ENCODE results near the gene CDH22. TPM values are rescaled to one million over a fixed set of nuclear protein-coding genes. Genes with fewer than 3 reads are reported as not detected.
A peak's percentile ranks its signal among the peaks of the same experiment; 100 is the strongest.

The CDH22 gene
- total RNA-seq, 1 donor from 2014 or later, result not detected

GRCh38 chr20:46174469-46175126, 133.7 kb downstream of the CDH22 start:
- peak; percentile 8 for DNase-seq (ENCODE audit: low read depth, low spot score)

DNA sequence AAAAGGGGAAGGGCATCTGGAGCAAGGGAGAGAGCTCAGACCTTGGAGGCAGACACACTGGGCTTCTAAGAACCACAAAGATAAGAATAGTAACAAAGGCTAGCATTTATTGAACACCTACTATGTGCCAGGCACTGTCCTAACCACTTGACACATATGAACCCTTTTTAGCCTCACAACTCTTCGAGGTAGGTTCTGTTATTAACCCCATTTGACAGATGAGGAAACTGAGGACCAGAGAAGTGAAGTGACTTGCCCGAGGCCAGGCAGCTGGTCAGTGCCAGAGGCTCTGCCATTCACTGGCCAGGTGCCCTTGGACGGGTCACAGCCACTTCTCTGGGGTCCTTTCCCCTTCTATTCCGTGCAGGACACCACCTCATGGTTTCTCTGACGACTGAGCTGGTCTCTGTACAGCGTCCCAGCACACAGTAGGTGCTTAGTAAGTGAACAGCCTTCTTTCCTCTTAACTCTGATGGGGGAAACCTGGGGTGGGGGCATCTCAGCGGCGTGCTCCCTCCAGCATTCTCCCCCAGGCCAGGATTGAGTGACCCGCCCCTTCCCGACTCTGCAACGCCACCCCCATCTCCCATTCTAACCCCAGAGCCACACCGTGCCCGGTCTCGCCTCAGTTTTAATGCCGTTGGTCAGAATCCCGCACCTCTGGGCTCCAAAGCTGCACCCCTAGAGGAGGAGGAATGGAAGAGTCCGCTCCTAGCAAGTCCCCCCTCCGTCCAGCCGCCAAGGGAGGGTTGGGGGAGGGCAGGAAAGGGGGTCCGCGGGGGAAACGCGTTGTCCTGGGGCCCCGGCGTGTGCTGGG, 134.4 kb downstream of the CDH22 start:
- DNase-seq (ENCODE audit: low read depth, low spot score), result no peak

GRCh38 chr20:46172961-46173536, 135.2 kb downstream of the CDH22 start:
- DNase-seq (ENCODE audit: low read depth, low spot score), result no peak

DNA sequence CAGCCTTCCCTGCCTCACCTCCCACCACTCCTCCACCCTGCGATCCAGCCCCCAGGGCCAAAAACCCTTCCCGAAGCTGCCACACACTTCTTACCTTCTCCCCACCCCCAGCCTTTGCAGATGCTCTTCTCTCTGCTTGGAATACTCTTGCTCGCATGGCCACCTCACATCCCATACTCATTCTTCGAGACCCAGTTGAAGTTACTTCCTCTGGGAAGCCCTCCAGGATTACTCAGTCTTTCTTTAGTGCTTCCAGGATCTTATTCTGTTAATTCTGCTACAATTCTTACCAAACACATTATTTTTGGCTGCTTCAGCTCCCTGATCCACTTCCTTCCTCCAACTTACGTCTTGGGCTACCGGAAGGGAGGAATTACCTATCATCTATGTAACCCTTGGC, 135.8 kb downstream of the CDH22 start:
- no peak for DNase-seq (ENCODE audit: low read depth, low spot score)

DNA sequence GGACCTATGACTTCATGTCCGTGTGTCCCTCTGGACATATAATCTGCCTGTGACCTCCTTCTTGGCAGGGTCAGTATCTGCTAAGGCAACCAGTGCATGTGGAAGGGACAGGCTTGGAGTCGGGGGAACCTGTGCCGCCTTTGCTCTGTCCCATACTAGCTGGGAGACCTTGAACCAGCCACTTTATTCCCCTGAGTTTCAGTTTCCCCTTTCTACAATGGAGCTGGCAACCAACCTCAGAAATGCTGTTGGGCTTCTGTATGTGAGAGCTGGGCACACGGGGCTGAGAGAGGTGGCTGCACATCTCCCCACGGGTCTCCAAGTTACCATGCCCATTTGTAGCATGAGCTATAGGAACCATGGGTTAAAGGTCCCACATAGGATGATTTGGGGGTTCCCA, 136.4 kb downstream of the CDH22 start:
- DNase-seq (ENCODE audit: low read depth, low spot score), result no peak

DNA sequence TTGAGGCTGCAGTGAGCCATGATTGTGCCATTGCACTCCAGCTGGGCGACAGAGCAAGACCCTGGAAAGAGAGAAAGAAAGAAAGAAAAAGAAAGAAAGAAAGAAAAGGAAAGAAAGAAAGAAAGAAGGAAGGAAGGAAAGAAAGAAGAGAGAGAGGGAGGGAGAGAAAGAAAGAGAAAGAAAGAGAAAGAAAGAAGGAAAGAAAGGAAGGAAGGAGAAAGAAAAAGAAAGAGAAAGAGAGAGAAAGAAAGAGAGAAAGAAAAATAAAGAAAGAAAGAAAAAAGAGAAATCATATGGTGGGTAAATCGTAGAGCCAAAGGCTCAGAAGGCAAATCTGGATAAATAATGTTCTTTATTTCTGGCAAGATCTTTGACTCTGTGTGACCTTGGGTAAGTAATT, 136.8 kb downstream of the CDH22 start:
- DNase-seq (ENCODE audit: low read depth, low spot score), result no peak

DNA sequence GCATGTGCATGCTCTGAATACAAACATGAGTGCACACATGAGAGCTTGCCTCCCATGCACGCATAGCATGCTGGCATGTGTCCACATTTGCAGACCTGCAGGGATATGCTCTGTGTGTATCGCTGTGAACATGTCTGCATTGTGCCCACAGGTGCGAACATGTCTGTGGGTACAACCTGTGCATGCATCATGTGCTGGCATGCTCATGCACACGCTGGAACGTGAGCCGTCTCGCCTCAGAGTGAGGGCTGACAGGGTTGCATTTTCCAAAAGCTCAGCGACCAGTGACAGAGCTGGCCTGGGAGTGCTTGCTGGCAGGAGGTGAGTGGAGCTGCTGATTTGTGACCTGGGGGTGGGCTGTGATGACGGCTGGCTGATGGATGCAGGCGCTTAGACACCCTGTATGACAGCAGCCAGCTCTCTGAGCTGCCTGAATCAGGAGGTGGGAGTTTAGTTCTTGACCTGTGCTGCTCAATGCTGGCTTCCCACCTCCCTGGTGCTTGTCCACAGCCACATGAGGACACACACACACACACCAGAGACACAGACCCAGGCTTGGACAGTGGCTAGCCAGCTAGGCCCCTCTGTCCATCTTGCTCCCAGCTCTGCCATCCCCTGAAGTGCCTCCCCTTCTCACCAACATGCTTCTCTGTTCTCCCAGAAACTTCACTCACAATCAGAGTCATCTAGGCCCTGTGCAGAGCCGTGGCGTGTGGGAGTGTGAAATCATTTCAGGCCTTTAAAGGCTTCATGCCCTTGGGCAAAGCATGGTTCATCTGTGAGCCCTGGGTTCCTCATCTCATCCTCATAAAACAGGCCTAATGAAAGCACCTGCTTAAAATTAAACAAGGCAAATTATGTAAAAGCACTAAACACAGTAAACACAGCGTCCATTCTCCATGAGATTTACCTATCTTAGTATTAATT, 138.8 kb downstream of the CDH22 start:
- DNase-seq (ENCODE audit: low read depth, low spot score), result no peak

DNA sequence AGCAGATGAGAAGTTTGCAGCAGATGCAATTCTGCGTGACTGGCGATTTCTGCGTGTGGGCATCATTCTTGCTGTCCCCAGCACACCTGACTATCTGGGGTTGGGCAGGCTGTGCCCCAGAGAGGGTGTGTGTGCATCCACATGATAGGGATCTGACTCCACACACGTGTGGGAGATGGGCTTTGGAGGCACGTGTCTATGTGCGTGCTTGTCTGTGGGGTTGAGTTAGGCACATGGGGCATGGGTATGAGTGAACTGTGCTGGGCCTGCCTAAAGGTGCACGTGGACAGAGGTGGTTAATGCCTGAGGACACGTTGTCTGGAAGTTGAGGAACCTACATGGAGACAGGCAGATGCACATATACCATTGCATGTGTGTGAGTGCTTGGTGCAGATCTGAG, 139.9 kb downstream of the CDH22 start:
- DNase-seq (ENCODE audit: low read depth, low spot score), result no peak

- DNase-seq (ENCODE audit: low read depth, low spot score), result no peak
Observed at GRCh38 chr20:46167080-46167479, 141.2 kb downstream of the CDH22 start.

DNA sequence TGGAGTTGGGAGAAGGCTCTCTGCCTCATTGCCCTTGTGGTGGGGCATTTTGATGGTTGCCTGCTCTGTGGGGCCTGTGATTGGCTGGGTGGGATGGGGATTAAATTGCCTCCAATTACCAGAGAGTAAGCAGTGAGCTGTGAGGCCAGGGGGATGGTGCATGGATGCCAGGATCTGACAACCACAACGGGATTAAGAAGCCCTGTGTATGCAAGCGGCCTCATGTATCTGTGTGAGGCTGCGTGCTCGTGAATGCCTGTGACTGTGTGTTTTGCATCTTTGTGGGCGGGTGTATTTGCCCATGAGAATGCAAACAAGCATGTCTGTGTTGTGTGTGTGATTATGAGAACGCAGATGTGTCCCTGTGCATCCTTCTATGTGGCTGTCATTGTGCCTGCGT, 144.0 kb downstream of the CDH22 start:
- DNase-seq (ENCODE audit: low read depth, low spot score), result no peak

DNA sequence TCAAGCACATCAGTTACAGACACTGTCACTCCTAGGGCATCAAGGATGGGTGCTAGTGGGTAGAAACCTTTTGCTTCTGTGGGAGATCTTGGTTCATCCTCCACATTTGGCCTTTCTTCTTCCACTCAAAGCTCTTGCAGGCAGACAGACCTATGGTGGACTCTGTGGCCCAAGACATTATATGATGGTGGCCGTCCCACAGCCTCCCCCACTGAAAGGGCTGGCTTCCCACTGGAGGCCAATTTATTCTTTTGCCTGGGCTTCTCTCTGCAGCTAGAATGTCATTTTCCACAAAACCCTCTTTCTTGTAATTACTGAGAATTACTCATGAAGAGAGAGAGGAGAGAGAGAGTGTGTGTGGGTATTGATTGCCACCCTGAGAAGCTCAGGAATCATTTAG, 146.4 kb downstream of the CDH22 start:
- no peak for DNase-seq (ENCODE audit: low read depth, low spot score)

DNA sequence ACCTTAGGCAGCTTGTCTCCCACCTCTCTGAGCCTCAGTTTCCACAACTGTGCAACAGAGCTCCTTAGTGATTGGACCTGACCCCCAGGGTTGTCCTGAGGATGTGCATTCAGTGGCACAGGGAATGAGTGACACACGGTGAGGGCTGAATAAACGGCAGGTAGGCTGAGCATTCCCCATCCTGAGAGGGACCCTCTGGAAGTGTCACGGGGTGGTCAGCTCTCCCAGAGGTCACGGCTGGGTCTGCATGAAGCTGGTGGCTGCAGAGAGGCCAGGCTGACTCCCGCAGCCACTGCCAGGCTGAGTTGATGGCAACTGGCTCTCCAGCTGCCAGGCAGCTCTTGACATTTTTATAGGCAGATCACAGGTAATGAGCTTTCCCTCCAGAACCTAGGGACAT, 147.6 kb downstream of the CDH22 start:
- no peak for DNase-seq (ENCODE audit: low read depth, low spot score)

DNA sequence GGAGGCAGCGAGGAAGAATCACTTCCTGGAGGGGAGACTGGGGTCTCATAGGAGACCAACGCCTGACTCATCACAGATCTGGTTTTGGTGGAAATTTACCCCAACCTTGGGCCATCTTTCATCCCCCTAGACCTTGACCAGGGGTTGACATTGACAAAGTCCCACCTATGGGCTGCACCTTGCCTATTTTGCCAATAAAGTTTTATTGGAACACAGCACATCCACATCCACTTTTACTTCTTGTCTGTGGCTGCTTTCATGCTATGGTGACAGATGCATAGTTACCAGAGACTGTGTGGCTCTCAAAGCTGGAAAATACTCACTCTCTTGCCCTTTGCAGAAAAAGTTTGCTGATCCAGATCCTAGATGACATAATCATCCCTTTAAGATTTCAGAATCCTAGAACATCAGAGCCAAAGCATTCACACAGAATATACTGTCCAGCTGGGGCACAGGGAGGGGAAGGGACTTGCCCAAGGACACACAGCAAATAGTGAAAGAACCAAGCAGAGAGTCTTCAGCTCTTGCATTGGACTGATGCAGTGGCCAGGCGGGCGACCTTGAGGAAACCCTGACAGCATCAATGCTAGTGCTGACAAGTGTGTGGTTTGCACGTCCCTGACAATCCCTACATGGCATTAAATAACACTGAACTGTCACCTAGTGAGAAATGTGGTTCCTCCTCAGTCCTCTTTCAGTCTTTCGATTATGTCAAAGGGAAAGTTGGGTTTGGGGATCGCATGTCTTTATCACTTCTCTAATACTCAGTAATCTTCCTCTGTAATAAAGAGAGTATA, 149.0 kb downstream of the CDH22 start:
- no peak for DNase-seq (ENCODE audit: low read depth, low spot score)

GRCh38 chr20:46158476-46158987, 149.8 kb downstream of the CDH22 start:
- DNase-seq (ENCODE audit: low read depth, low spot score), result no peak

DNA sequence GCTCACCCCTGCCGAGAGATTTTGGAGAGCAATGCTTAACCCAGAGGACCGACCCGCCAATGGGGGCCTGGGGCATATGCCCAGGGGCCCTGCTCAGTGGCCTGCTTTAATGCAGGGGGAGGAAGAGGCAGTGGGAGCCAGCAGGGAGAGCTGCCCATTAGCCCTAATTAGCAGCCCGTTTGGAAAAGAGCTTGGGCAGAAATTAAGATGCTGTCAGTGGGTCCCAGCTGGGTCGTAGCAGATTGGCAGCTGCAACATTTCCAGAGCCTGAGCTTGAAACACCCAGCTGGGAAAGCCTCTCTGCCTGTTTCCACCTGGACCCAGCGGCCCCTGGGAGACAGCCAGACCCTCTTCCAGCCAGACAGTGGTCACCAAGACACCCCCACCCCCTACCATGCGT, 150.7 kb downstream of the CDH22 start:
- DNase-seq (ENCODE audit: low read depth, low spot score), result no peak

- DNase-seq (ENCODE audit: low read depth, low spot score), result no peak
Observed at GRCh38 chr20:46157076-46157592, 151.2 kb downstream of the CDH22 start.

GRCh38 chr20:46156065-46156464, 152.2 kb downstream of the CDH22 start:
- DNase-seq (ENCODE audit: low read depth, low spot score), result no peak

DNA sequence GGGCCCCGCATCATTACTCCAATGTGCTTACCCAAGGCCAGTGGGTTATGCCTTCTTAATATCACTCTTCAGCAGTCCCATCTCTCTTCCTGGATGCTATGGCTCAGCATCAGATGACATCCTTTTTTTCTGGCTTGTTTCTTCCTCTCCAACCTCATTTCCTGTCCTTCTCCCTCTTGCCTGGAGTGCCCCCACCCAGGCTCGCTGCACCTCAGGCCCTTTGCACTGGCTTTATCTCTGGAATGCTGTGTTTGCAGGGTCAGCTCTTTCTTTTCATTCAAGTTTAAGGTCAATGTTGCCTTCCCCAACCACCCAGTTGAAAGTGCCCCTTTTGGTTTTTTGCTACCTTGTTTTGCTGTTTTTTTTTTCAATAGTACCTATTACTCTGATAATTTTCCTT, 153.5 kb downstream of the CDH22 start:
- no peak for DNase-seq (ENCODE audit: low read depth, low spot score)

GRCh38 chr20:46154305-46154704, 154.0 kb downstream of the CDH22 start:
- no peak for DNase-seq (ENCODE audit: low read depth, low spot score)

DNA sequence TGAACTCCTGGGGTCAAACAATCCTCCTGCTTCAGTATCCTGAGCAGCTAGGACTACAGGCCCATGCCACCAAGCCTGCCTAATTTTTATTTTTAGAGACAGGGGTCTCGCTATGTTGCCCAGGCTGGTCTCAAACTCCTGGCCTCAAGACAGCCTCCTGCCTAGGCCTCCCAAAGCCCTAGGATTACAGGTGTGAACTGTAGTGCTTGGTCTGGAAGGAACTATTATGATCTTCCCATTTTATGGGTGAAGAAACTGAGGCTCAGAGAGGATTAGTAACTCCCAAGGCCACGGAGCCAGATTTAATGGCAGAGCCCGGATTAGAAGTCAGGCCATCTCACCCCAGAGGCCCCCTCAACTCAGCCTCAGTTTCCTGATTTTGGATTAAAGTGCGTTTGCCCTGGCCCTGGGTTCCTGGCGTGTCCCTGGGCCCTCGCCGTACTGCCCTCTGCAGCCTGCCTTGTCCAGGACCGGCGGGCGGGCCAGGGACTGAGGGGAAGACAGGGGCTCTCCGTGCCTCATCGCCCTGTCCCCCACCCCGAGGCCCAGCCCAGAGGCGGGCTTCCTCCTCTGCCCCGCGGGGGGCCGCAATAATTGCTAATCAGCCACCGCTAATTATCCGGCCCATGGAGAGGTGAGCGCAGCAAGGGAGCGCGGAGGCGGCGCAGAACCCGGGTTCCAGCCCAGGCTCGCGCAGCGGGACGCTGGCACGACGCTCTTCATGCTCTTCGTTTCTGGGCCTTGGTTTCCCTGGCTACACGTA, 155.3 kb downstream of the CDH22 start:
- no peak for DNase-seq (ENCODE audit: low read depth, low spot score)

Data from pulmonary artery endothelial cell (primary cell).